GM18867 (cell line): ENCODE data around the gene CERS6.
A peak's percentile ranks its signal among the peaks of the same experiment; 100 is the strongest.
"Not testable (repeated sequence)": the region's sequence is repeated elsewhere in the genome, so short reads cannot be mapped to it uniquely, and the experiment has no call there.

ENCODE experiments used
- ATAC-seq: cut with Tn5 transposase; IDR thresholded peaks from one replicate; pipeline ENCODE4 v1.9.1; 2021; ENCODE audit warnings: mild to moderate bottlenecking, moderate library complexity; ENCODE audit not compliant: unreplicated experiment

The CERS6 gene

GRCh38 chr2:168466834-168467565 lies 10.9 kb downstream of the CERS6 start:
- ATAC-seq: no peak

GRCh38 chr2:168467729-168468128 lies 11.7 kb downstream of the CERS6 start:
- no peak for ATAC-seq

GRCh38 chr2:168468354-168468753 lies 12.3 kb downstream of the CERS6 start:
- ATAC-seq: no peak

GRCh38 chr2:168469281-168469988 lies 13.4 kb downstream of the CERS6 start:
- ATAC-seq: peak; percentile 64

DNA sequence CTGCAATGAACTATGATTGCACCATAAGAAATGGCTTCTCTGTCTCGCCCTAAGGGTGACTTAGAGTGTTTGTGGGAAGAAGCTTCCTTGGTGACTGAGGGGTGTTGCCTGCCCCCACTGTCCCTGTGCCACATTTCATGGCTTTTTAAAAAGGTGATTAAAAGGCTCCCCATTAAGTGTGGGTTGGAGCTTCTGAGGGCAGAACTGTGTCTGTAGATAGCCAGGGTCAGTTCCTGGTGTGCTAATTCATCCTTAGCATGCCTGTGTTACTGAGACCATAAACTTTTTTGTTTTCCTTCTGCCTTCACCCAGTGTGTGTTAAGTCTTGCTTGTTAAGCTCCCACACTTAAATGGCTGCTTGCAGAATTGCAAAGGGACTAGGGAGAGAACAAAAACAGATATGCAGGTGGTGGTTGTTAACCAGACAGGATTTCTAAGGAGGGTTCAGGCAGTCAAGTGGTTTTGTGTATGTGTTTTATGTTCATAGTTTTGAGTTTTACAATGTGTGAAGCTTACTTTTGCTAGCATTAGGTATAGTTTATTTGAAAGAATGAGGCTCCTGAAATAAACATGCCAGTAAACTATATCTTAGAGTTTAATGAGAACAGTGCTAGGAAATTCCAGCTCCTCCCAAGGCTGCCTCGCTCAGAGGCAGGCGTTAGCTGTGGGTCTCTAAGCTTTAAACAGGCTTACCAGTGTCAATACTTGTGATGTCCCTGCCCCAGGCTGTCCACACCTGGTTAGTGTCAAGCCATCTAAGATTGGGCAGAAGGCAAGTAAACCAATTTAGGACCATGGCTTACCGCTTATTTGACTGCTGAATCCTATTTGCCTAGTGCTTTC lies 14.5 kb downstream of the CERS6 start:
- peak; percentile 56 for ATAC-seq

DNA sequence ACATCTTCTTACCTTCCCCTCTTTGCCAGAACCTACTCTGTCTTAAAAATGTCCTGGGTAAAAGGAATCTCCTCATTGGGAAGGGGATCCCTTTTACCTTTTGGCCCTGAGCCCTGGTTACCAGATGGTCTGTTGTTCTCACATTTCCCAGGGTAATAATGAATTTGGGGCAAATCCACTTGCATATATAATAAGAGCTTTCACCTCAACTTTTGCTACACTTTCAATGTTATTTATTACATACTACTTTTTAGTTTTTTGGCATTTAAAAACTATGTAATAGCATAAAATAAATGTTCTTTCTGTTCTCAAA lies 15.0 kb downstream of the CERS6 start:
- ATAC-seq: no peak

- no peak for ATAC-seq
These were observed 19.6 kb downstream of the CERS6 start for GRCh38 chr2:168475636-168476035.

DNA sequence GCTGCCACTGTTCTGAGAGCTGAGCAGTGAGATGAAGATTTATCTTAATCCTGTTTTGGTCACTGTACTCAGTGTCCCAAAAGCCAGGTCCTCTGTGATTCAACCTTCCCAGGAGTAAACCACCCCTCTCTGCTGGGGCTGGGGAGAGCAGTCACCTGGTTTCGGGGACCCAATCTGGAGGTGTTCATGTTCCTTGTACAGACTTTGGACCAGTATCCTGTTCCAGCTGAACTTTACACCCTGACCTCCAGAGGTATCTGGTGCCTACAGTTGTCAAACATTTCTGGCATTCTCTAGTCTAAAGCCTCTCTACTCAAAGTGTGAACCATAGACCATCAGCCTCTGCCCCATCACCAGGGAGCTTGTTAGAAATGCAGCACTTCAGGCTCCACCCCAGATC lies 22.1 kb downstream of the CERS6 start:
- ATAC-seq: no peak

DNA sequence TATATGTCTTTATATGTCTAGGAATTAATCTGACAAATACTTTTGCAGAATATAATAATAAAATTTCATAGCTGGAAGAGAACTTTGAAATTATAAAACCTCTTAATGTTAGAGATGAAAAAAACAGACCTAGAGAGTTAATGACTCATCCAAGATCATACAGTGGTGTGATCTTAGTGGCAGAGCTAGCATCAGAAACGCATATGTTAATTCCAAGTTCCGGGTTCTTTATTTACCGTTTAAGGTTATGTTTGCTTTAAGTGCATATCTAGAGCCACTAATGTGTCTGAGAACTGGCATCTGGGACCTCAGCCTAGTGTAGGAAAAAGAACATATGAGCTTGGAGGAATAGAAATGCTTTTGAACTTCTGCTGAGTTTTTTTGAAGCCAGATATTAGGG lies 24.3 kb downstream of the CERS6 start:
- ATAC-seq: no peak

- no peak for ATAC-seq
These were observed 24.9 kb downstream of the CERS6 start for GRCh38 chr2:168480825-168481585.

DNA sequence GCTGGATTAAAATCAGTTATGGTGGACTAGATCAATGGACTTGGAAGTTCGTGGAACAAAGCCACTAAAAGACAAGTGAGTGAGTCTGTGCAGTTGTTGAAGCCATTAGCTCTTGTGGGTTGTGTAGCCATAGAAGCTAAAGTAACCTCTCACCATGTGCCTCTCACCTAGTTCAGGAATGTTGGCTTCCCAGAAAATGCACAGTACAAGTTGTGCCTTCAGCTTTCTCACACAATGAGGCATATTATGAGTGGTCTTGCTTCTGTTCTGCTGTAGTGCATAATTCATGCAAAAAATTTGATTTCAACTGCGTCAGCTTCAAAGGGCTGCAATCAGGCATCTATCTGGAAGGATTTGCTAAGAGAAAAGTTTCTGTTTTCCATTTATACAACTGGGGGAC lies 26.2 kb downstream of the CERS6 start:
- no peak for ATAC-seq

- ATAC-seq: no peak
These were observed 27.1 kb downstream of the CERS6 start for GRCh38 chr2:168482952-168483831.

- ATAC-seq: no peak
These were observed 30.4 kb downstream of the CERS6 start for GRCh38 chr2:168486477-168486876.

GRCh38 chr2:168490015-168490874 lies 34.2 kb downstream of the CERS6 start:
- ATAC-seq: peak; percentile 94

DNA sequence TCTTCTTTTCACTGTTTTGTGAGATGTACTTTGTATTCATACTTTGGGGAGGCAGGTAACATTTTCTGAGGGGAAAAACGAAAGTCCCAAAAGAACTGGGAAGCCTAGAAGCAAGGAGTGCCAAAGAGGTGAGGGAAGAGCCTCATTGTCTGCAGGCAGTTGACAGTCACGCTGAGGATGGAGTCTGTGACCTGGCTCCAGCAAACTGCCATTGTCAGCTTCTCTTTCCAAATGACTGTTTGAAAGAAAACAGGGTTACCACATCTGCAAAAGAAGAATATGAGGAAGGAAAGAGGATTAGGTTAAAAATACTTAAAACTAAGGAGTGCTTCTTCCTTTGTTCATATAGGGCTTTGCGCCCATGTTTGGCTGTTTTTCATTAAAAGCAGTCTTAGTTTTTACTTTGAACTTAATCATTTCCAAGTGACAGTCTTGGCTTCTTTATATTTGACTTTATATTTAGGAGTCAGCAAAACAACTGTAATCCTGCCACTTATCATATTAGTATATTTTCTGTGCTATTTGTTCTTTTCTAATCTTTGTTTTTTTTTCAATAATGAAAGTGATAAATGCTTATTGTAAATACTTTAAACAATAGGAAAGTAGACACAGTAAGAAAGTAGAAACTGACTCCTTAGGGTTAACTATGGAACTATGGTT lies 35.0 kb downstream of the CERS6 start:
- no peak for ATAC-seq

- not testable (repeated sequence) for ATAC-seq
These were observed 35.7 kb downstream of the CERS6 start for GRCh38 chr2:168491728-168492127.

- not testable (repeated sequence) for ATAC-seq
These were observed 37.1 kb downstream of the CERS6 start for GRCh38 chr2:168493219-168493618.

DNA sequence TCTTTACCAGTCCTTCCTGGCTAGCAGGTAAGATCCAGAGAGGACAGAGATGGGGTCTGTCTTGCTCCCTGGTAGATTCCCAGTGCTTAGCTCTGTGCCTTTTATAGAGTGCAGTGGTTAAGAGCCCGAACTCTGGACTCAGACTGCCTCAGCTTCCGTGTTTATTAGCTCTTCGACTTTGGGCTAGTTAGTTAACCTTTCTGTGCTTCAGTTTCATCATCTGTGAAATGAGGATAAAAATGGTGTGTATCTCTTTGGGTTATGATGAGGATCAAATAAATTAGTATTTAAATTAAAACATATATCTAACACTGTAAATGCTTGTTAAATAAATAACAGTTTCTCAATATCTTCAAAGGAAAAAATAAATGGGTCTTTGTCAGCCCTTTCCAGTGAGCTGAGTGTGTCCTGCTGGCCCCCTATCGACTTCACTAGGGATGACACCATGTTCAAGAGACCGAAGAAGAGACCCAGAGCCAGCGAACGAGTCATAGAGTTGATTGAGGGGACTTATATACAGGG lies 38.2 kb downstream of the CERS6 start:
- ATAC-seq: no peak
